ENCODE results near the gene SPAG17. TPM values are rescaled to one million over a fixed set of nuclear protein-coding genes. Genes with fewer than 3 reads are reported as not detected.

Gene SPAG17
- total RNA-seq, 1 donor from 2014 or later: 1.6 TPM

GRCh38 chr1:118099686-118100085 is 85.3 kb downstream of the SPAG17 start:
- Mint-ChIP-seq H3K27me3 (ENCODE audit: insufficient read depth, low read depth) (no peaks in the 10 kb centered on the region), H3K36me3 (no peaks in the 10 kb centered on the region), H3K4me1 (no peaks in the 10 kb centered on the region), H3K27ac (no peak overlapping the region), H3K4me3 (no peak overlapping the region), H3K9me3 (no peaks in the 10 kb centered on the region)
- Histone ChIP-seq H3K9me3 (ENCODE audit: low read depth) (no peaks in the 10 kb centered on the region), H3K4me1 (no peaks in the 10 kb centered on the region), H3K27ac (no peak overlapping the region), H3K79me2 (ENCODE audit: low read depth) (no peaks in the 10 kb centered on the region), H3F3A (ENCODE audit: low read depth) (no peaks in the 10 kb centered on the region), H3K9ac (no peak overlapping the region), H3K36me3 (no peaks in the 10 kb centered on the region), H3K4me2 (no peak overlapping the region), H3K27me3 (no peaks in the 10 kb centered on the region), H4K20me1 (ENCODE audit: low read depth) (no peaks in the 10 kb centered on the region), H3K4me3 (no peak overlapping the region), H2AFZ (replicated peaks) (no peak overlapping the region)
- TF ChIP-seq EZH2 (IDR thresholded peaks at IDR 0.05) (no peak), EZH2phosphoT487 (IDR thresholded peaks at IDR 0.05) (no peak)
- TF ChIP-seq, protein P1, sequence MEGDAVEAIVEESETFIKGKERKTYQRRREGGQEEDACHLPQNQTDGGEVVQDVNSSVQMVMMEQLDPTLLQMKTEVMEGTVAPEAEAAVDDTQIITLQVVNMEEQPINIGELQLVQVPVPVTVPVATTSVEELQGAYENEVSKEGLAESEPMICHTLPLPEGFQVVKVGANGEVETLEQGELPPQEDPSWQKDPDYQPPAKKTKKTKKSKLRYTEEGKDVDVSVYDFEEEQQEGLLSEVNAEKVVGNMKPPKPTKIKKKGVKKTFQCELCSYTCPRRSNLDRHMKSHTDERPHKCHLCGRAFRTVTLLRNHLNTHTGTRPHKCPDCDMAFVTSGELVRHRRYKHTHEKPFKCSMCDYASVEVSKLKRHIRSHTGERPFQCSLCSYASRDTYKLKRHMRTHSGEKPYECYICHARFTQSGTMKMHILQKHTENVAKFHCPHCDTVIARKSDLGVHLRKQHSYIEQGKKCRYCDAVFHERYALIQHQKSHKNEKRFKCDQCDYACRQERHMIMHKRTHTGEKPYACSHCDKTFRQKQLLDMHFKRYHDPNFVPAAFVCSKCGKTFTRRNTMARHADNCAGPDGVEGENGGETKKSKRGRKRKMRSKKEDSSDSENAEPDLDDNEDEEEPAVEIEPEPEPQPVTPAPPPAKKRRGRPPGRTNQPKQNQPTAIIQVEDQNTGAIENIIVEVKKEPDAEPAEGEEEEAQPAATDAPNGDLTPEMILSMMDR (IDR thresholded peaks at IDR 0.05): no peak
- DNase-seq (ENCODE audit: low spot score): no peak

DNA sequence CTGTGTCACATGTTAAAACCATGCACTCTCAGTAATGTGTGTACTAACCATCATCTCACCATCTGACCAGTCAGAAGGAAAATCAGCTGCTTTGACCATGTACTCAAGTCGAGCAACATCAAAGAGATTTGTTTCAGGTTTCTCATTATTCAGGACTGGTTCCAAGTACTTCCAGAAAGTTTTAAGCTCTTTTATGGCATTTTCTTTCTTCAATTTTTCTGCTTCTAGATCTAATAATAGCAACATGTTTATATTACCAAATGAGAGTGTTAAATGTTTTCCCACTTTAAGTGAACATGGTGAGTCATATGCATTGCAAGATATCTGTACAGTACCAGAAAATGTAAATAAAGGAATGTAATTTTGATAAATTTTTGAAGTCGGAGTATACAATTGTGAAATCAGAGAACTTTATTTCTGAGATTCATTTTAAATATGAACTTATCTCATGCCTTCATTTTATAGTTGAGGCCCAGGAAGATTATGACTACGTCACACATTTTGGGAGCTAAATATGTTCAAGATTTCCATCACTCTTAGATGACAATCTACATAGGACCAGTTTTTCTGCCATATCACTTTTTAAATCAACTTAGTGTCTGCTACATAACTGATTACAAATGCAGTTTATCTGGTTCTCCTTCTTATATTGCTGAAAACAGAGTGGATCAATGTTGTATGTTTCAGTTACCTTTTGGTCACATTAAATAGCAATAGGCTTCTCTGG is 87.2 kb downstream of the SPAG17 start:
- Mint-ChIP-seq H3K9me3 (no peaks in the 10 kb centered on the region), H3K36me3 (no peaks in the 10 kb centered on the region), H3K4me1 (no peaks in the 10 kb centered on the region), H3K27ac (no peak overlapping the region), H3K4me3 (no peak overlapping the region), H3K27me3 (ENCODE audit: insufficient read depth, low read depth) (no peaks in the 10 kb centered on the region)
- no peaks in the 10 kb centered on the region for H3K9me3 ChIP-seq (ENCODE audit: low read depth)
- H3F3A ChIP-seq (ENCODE audit: low read depth): no peaks in the 10 kb centered on the region
- no peaks in the 10 kb centered on the region for H3K27me3 ChIP-seq
- H3K4me3 ChIP-seq: no peak overlapping the region
- H3K4me2 ChIP-seq: no peak overlapping the region
- no peak for DNase-seq (ENCODE audit: low spot score)
- H3K27ac ChIP-seq: no peak overlapping the region
- H2AFZ ChIP-seq (replicated peaks): no peak overlapping the region
- no peaks in the 10 kb centered on the region for H3K4me1 ChIP-seq
- TF ChIP-seq, protein P1 (IDR thresholded peaks at IDR 0.05): no peak
- TF ChIP-seq EZH2phosphoT487 (IDR thresholded peaks at IDR 0.05) (no peak), EZH2 (IDR thresholded peaks at IDR 0.05) (no peak)
- no peaks in the 10 kb centered on the region for H3K36me3 ChIP-seq
- no peaks in the 10 kb centered on the region for H4K20me1 ChIP-seq (ENCODE audit: low read depth)
- H3K9ac ChIP-seq: no peak overlapping the region
- no peaks in the 10 kb centered on the region for H3K79me2 ChIP-seq (ENCODE audit: low read depth)

GRCh38 chr1:118093017-118093416 is 92.0 kb downstream of the SPAG17 start:
- Mint-ChIP-seq H3K27ac (no peak overlapping the region), H3K4me1 (no peaks in the 10 kb centered on the region), H3K4me3 (no peak overlapping the region), H3K27me3 (ENCODE audit: insufficient read depth, low read depth) (no peaks in the 10 kb centered on the region), H3K9me3 (no peaks in the 10 kb centered on the region), H3K36me3 (no peaks in the 10 kb centered on the region)
- no peak for TF ChIP-seq EZH2 (IDR thresholded peaks at IDR 0.05)
- no peak for TF ChIP-seq EZH2phosphoT487 (IDR thresholded peaks at IDR 0.05)
- TF ChIP-seq, protein P1 (IDR thresholded peaks at IDR 0.05): no peak
- H3K79me2 ChIP-seq (ENCODE audit: low read depth): no peaks in the 10 kb centered on the region
- H3K4me3 ChIP-seq: no peak overlapping the region
- H3K36me3 ChIP-seq: no peaks in the 10 kb centered on the region
- H4K20me1 ChIP-seq (ENCODE audit: low read depth): no peaks in the 10 kb centered on the region
- no peak overlapping the region for H3K27ac ChIP-seq
- no peaks in the 10 kb centered on the region for H3K4me1 ChIP-seq
- DNase-seq (ENCODE audit: low spot score): no peak
- H3F3A ChIP-seq (ENCODE audit: low read depth): no peaks in the 10 kb centered on the region
- no peaks in the 10 kb centered on the region for H3K27me3 ChIP-seq
- no peak overlapping the region for H2AFZ ChIP-seq (replicated peaks)
- no peak overlapping the region for H3K4me2 ChIP-seq
- H3K9me3 ChIP-seq (ENCODE audit: low read depth): no peaks in the 10 kb centered on the region
- H3K9ac ChIP-seq: no peak overlapping the region
